ENCODE results near the gene CD7. TPM values are rescaled to one million over a fixed set of nuclear protein-coding genes. Genes with fewer than 3 reads are reported as not detected.

Gene CD7
- total RNA-seq, 1 donor from 2014 or later = not detected

DNA sequence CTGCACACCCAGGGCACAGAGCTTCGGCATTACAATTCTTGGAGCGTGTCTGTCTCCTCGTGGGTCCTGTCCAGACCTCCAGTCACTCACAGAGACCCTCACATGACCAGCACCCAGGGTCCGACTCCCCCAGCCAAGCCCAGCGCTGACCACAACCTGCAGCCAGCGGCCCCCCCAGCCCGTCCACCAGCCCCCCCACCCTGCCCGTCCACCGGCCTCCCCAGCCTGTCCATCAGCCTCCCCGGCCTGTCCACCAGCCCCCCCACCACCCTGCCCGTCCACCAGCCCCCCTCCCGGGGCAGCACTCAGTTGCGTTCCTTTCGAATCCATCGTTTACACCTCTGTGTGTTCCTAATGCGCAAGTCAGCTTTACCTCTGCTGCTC lies 10.3 kb upstream of the CD7 start:
- TF ChIP-seq, protein P1, sequence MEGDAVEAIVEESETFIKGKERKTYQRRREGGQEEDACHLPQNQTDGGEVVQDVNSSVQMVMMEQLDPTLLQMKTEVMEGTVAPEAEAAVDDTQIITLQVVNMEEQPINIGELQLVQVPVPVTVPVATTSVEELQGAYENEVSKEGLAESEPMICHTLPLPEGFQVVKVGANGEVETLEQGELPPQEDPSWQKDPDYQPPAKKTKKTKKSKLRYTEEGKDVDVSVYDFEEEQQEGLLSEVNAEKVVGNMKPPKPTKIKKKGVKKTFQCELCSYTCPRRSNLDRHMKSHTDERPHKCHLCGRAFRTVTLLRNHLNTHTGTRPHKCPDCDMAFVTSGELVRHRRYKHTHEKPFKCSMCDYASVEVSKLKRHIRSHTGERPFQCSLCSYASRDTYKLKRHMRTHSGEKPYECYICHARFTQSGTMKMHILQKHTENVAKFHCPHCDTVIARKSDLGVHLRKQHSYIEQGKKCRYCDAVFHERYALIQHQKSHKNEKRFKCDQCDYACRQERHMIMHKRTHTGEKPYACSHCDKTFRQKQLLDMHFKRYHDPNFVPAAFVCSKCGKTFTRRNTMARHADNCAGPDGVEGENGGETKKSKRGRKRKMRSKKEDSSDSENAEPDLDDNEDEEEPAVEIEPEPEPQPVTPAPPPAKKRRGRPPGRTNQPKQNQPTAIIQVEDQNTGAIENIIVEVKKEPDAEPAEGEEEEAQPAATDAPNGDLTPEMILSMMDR (IDR thresholded peaks at IDR 0.05; ENCODE audit: unreplicated experiment) = no peak
- DNase-seq (ENCODE audit: low spot score) = no peak
- no peaks in the 10 kb centered on the region for H3K4me1 Mint-ChIP-seq (ENCODE audit: unreplicated experiment)
- no peaks in the 10 kb centered on the region for H3K36me3 Mint-ChIP-seq (ENCODE audit: low read depth, unreplicated experiment)
- H3K4me3 Mint-ChIP-seq (ENCODE audit: unreplicated experiment) = no peak overlapping the region
- H3K27me3 Mint-ChIP-seq (ENCODE audit: unreplicated experiment) = peaks cover 10% of the 10 kb centered on the region
- H3K9me3 Mint-ChIP-seq (ENCODE audit: unreplicated experiment) = no peaks in the 10 kb centered on the region
- no peak overlapping the region for H3K27ac Mint-ChIP-seq (ENCODE audit: unreplicated experiment)

DNA sequence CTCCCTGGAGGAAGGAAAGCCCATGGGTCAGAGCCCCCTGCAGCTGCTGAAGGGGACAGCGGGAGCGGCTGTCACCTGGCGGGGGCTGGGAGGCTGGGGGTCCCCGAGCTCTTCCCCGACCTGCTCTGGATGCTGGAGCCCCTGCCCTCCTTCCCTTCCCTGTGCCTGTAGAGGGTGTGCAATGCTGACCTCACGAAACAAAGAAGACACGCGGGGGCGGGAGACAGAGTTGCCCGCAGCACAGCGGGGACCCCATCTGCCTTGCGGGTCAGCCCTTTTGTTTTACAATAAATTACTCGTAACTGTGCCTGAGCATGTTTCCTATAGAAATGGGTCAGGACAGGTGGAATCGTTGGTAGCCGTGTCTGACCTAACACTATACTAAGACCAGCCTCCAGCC lies 9.9 kb upstream of the CD7 start:
- no peak for DNase-seq (ENCODE audit: low spot score)
- TF ChIP-seq, protein P1 (IDR thresholded peaks at IDR 0.05; ENCODE audit: unreplicated experiment) = no peak
- H3K4me1 Mint-ChIP-seq (ENCODE audit: unreplicated experiment) = no peaks in the 10 kb centered on the region
- H3K9me3 Mint-ChIP-seq (ENCODE audit: unreplicated experiment) = no peaks in the 10 kb centered on the region
- H3K4me3 Mint-ChIP-seq (ENCODE audit: unreplicated experiment) = no peak overlapping the region
- H3K36me3 Mint-ChIP-seq (ENCODE audit: low read depth, unreplicated experiment) = no peaks in the 10 kb centered on the region
- peaks cover 9% of the 10 kb centered on the region for H3K27me3 Mint-ChIP-seq (ENCODE audit: unreplicated experiment)
- no peak overlapping the region for H3K27ac Mint-ChIP-seq (ENCODE audit: unreplicated experiment)

DNA sequence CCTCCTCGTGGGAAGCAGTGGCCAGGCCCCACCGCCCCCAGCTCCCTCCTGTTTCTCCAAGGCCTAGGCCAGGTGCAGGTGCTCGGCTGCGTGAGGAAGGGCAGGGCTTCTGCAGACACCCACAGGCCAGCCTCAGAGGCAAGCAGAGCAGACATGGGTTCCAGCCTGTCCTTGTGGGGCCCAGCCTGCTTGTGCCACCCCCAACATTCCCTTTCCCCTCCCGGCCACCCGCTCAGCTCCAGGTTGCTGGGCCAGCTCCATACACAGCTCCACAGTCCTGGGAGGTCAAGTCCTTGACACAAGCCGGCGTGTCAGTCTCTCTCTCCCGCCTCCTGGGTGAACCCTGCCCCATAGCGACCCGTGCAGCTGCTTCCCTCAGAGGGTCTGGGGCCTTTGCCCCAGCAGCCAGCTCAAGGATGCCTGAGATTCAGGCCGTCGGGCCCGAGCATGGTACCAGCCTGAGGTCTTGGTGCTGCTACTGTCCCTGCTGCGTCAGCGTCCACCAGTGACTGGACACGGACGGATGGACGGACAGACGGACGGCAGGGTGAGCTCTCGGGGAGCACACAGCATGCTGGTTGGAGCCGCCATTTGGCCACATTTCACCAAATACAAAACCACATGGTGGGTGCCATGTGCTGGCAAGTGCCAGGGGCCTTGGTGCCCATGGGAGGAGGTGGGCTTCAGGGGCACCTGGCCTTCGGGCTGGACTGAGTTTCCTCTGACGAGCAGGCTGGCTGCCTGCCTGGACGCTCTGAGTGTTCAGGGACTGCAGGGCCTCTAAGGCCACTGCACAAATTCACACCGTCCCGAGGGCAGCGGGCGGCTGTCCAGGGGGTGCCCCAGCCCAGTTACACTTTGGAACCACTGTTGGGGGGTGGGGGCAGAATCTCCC lies 8.1 kb upstream of the CD7 start:
- H3K4me1 Mint-ChIP-seq (ENCODE audit: unreplicated experiment) = peaks cover 2% of the 10 kb centered on the region
- H3K4me3 Mint-ChIP-seq (ENCODE audit: unreplicated experiment) = no peak overlapping the region
- H3K9me3 Mint-ChIP-seq (ENCODE audit: unreplicated experiment) = no peaks in the 10 kb centered on the region
- H3K27me3 Mint-ChIP-seq (ENCODE audit: unreplicated experiment) = peaks cover 12% of the 10 kb centered on the region
- TF ChIP-seq, protein P1 (IDR thresholded peaks at IDR 0.05; ENCODE audit: unreplicated experiment) = no peak
- H3K27ac Mint-ChIP-seq (ENCODE audit: unreplicated experiment) = no peak overlapping the region
- DNase-seq (ENCODE audit: low spot score) = no peak
- no peaks in the 10 kb centered on the region for H3K36me3 Mint-ChIP-seq (ENCODE audit: low read depth, unreplicated experiment)

DNA sequence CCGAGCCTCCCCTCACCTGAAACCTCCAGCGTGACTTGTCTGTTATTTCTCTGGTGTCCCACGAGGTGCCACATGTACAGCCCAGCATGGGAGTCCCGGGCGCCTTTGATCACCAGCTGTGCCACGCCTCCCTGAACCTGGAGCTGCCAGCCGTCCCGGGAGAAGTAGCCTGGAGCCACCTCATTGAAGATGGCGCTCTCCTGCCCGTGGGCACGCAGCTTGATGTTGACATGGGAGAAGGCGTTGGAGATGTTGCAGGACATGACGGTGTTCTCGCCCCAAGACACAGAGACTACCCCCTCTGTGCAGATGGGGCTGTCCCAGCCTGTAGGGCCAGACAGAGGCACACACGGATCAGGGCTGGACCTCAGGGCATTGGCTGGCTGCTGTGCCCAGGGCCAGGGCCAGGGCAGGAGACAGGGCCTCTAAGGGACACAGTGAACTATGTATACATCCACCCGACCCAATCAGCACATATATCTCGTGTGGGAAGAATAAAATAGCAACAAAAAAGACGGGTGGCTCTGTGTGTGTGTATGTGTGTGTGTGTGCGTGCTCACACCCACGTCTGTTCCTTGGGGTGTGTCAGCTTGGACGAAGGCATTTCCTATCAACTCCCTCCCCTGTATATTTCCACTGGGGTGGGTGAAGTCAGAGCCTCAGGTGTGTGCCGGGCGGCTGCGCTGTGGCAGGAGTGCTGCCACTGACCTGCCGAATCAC lies 7.3 kb upstream of the CD7 start:
- H3K4me3 Mint-ChIP-seq (ENCODE audit: unreplicated experiment) = no peak overlapping the region
- TF ChIP-seq, protein P1 (IDR thresholded peaks at IDR 0.05; ENCODE audit: unreplicated experiment) = no peak
- no peaks in the 10 kb centered on the region for H3K36me3 Mint-ChIP-seq (ENCODE audit: low read depth, unreplicated experiment)
- DNase-seq (ENCODE audit: low spot score) = no peak
- no peaks in the 10 kb centered on the region for H3K9me3 Mint-ChIP-seq (ENCODE audit: unreplicated experiment)
- no peak overlapping the region for H3K27ac Mint-ChIP-seq (ENCODE audit: unreplicated experiment)
- H3K4me1 Mint-ChIP-seq (ENCODE audit: unreplicated experiment) = peaks cover 2% of the 10 kb centered on the region
- peaks cover 11% of the 10 kb centered on the region for H3K27me3 Mint-ChIP-seq (ENCODE audit: unreplicated experiment)

Measured in endothelial cell (in vitro differentiated cells).